ENCODE data around the gene TMEM132E. TPM values are rescaled to one million over a fixed set of nuclear protein-coding genes. Genes with fewer than 3 reads are reported as not detected.

The TMEM132E gene
- total and polyA plus RNA-seq, 2 experiments from 2014 or later: 0.11 TPM; not detected in 1

DNA sequence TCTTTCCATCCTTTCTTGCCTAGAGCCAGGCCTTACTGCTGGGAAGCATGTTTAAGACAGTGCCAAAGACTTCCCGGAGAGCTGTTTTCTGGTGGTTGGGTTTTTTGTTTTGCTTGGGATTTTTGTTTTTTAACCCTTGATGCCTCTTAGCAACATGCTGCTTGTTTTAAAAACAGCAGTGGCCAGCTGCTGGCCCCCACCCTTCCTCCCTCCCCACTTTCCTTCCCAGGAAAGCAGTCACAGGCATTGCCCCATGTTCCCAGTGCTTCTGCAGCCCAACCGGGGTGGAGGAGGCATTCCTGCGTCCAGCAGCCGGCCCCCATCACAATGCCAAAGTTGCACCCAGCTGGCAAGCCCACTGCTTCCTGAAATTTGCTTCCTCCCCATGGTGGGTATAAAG is 12.6 kb downstream of the TMEM132E start:
- no peaks in the 10 kb centered on the region for H3F3A ChIP-seq (ENCODE audit: insufficient read depth)
- no peak for TF ChIP-seq EZH2 (IDR thresholded peaks at IDR 0.05; ENCODE audit: insufficient read depth, poor library complexity, severe bottlenecking)
- TF ChIP-seq EZH2phosphoT487 (IDR thresholded peaks at IDR 0.05; ENCODE audit: insufficient read depth, low read depth): no peak
- no peaks in the 10 kb centered on the region for H3K27me3 ChIP-seq (replicated peaks; ENCODE audit: insufficient read depth)
- DNase-seq: no peak
- H3K4me2 ChIP-seq (ENCODE audit: unreplicated experiment): no peak overlapping the region
- H4K20me1 ChIP-seq (ENCODE audit: insufficient read depth): no peaks in the 10 kb centered on the region
- H3K9me2 ChIP-seq (ENCODE audit: insufficient read depth): no peaks in the 10 kb centered on the region
- H3K9me3 ChIP-seq (ENCODE audit: low read depth): no peaks in the 10 kb centered on the region
- no peak overlapping the region for H2AFZ ChIP-seq
- no peaks in the 10 kb centered on the region for H3K36me3 ChIP-seq (ENCODE audit: low read depth)
- no peak overlapping the region for H3K27ac ChIP-seq
- in situ Hi-C loops (cut with MboI): no loop called here
- no peak overlapping the region for H3K4me3 ChIP-seq
- H3K79me2 ChIP-seq (ENCODE audit: insufficient read depth): no peaks in the 10 kb centered on the region
- H3K4me1 ChIP-seq (ENCODE audit: insufficient read depth): no peaks in the 10 kb centered on the region
- no peak overlapping the region for H3K9ac ChIP-seq
- WGBS, 2 experiments (ENCODE audit: low coverage in 1 of 2, low lambda C conversion rate in 2 of 2, missing lambda C conversion rate in 2 of 2): 12 to 15% methylated on average over 4 of the region's 4 CpGs

DNA sequence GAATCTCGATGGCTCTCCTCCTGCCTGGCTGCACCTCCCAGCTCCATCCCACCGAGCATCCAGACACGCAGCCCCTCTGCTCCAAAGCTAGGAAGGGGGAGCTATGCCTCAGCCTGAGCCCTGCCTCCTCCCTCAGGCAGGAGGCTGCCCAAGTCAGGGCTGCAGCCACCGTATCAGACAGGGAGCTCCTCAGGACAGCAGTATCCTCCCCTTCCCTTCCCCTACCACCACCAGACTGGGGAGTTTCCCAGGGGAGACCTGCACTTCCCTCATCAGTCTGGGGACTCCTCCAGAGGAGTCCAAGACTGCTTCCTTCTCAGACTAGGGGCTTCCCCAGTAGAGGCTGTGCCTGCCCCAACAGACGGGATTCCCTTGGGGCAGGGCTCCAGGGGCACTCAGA is 17.5 kb downstream of the TMEM132E start:
- Histone ChIP-seq H2AFZ (no peak overlapping the region), H3F3A (ENCODE audit: insufficient read depth) (no peaks in the 10 kb centered on the region), H3K36me3 (ENCODE audit: low read depth) (no peaks in the 10 kb centered on the region), H4K20me1 (ENCODE audit: insufficient read depth) (no peaks in the 10 kb centered on the region), H3K79me2 (ENCODE audit: insufficient read depth) (no peaks in the 10 kb centered on the region), H3K27ac (no peak overlapping the region), H3K9me2 (ENCODE audit: insufficient read depth) (no peaks in the 10 kb centered on the region), H3K4me1 (ENCODE audit: insufficient read depth) (no peaks in the 10 kb centered on the region), H3K9ac (no peak overlapping the region), H3K27me3 (replicated peaks; ENCODE audit: insufficient read depth) (no peaks in the 10 kb centered on the region), H3K4me3 (no peak overlapping the region), H3K4me2 (ENCODE audit: unreplicated experiment) (no peak overlapping the region), H3K9me3 (ENCODE audit: low read depth) (no peaks in the 10 kb centered on the region)
- 33 to 34% methylated on average over 5 of the region's 5 CpGs for WGBS, 2 experiments (ENCODE audit: low coverage in 1 of 2, low lambda C conversion rate in 2 of 2, missing lambda C conversion rate in 2 of 2)
- DNase-seq: no peak
- in situ Hi-C loops (cut with MboI): no loop called here
- TF ChIP-seq EZH2phosphoT487 (IDR thresholded peaks at IDR 0.05; ENCODE audit: insufficient read depth, low read depth) (no peak), EZH2 (IDR thresholded peaks at IDR 0.05; ENCODE audit: insufficient read depth, poor library complexity, severe bottlenecking) (no peak)

DNA sequence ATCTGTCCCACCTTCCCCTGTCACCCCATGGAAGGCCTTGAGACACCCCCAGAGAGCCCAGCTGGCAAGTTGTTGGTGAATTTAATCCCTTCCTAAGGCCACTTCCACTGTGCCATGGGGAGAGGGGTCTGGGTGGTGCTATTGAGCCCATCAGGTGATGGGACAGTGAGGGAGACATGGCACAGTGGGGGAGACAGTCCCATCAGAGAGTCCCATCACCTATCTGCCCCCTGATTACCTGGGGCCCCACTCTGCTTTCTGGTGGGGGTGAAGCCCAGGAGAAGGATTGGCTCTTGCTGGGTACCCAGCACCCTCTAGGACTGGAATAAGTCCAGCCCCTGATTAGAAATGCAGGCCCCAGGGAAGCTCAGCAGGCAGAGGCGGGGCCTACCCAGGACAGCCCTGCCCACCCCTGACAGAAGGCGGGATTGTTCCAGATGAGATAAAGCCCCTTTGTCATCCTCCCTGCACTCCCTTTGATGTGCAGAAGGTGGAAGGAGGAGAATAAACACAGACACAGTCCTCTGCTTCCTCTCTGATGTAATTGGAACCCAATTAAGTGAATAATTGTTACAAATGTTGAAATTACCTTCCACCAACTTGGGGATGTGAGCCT is 18.9 kb downstream of the TMEM132E start:
- in situ Hi-C loops (cut with MboI): no loop called here
- no peak overlapping the region for H3K9ac ChIP-seq

GRCh38 chr17:34601416-34601815 is 22.0 kb downstream of the TMEM132E start:
- WGBS, 2 experiments (ENCODE audit: low coverage in 1 of 2, low lambda C conversion rate in 2 of 2, missing lambda C conversion rate in 2 of 2): 43 to 53% methylated on average over 3 of the region's 3 CpGs
- H3K9me3 ChIP-seq (ENCODE audit: low read depth): no peaks in the 10 kb centered on the region
- no peaks in the 10 kb centered on the region for H3K4me1 ChIP-seq (ENCODE audit: insufficient read depth)
- H4K20me1 ChIP-seq (ENCODE audit: insufficient read depth): no peaks in the 10 kb centered on the region
- no peak for TF ChIP-seq EZH2 (IDR thresholded peaks at IDR 0.05; ENCODE audit: insufficient read depth, poor library complexity, severe bottlenecking)
- no peak for TF ChIP-seq EZH2phosphoT487 (IDR thresholded peaks at IDR 0.05; ENCODE audit: insufficient read depth, low read depth)
- H3K79me2 ChIP-seq (ENCODE audit: insufficient read depth): no peaks in the 10 kb centered on the region
- no peaks in the 10 kb centered on the region for H3K36me3 ChIP-seq (ENCODE audit: low read depth)
- no peak overlapping the region for H3K9ac ChIP-seq
- H3K27ac ChIP-seq: no peak overlapping the region
- no peaks in the 10 kb centered on the region for H3K27me3 ChIP-seq (replicated peaks; ENCODE audit: insufficient read depth)
- H3K4me2 ChIP-seq (ENCODE audit: unreplicated experiment): no peak overlapping the region
- H3K9me2 ChIP-seq (ENCODE audit: insufficient read depth): no peaks in the 10 kb centered on the region
- H3F3A ChIP-seq (ENCODE audit: insufficient read depth): no peaks in the 10 kb centered on the region
- H2AFZ ChIP-seq: no peak overlapping the region
- H3K4me3 ChIP-seq: no peak overlapping the region
- in situ Hi-C loops (cut with MboI): no loop called here
- DNase-seq: no peak

More for the DNA sequence above, 18.9 kb downstream of the TMEM132E start:
- Histone ChIP-seq H3F3A (ENCODE audit: insufficient read depth) (no peaks in the 10 kb centered on the region), H3K9me2 (ENCODE audit: insufficient read depth) (no peaks in the 10 kb centered on the region), H3K27me3 (replicated peaks; ENCODE audit: insufficient read depth) (no peaks in the 10 kb centered on the region), H3K36me3 (ENCODE audit: low read depth) (no peaks in the 10 kb centered on the region), H3K9me3 (ENCODE audit: low read depth) (no peaks in the 10 kb centered on the region), H4K20me1 (ENCODE audit: insufficient read depth) (no peaks in the 10 kb centered on the region), H3K4me1 (ENCODE audit: insufficient read depth) (no peaks in the 10 kb centered on the region), H3K79me2 (ENCODE audit: insufficient read depth) (no peaks in the 10 kb centered on the region), H3K4me2 (ENCODE audit: unreplicated experiment) (no peak overlapping the region), H3K27ac (no peak overlapping the region), H2AFZ (no peak overlapping the region), H3K4me3 (no peak overlapping the region)
- 76 to 96% methylated on average over 2 of the region's 2 CpGs for WGBS, 2 experiments (ENCODE audit: low coverage in 1 of 2, low lambda C conversion rate in 2 of 2, missing lambda C conversion rate in 2 of 2)
- DNase-seq: no peak
- TF ChIP-seq EZH2 (IDR thresholded peaks at IDR 0.05; ENCODE audit: insufficient read depth, poor library complexity, severe bottlenecking): no peak
- TF ChIP-seq EZH2phosphoT487 (IDR thresholded peaks at IDR 0.05; ENCODE audit: insufficient read depth, low read depth): no peak
